H1 (cell line): ENCODE data around the gene RYR3. TPM values are rescaled to one million over a fixed set of nuclear protein-coding genes. Genes with fewer than 3 reads are reported as not detected.

Experiments
- ASH2L ChIP-seq: fragments of 200-600, 300-600 bp; sonication (generic); IDR thresholded peaks from one replicate; pipeline ENCODE4 v1.7.1; 2017; ENCODE audit warnings: low read length
- ATF2 ChIP-seq: IDR thresholded peaks from 2 replicates; pipeline ENCODE4 v1.6.1; 2012; ENCODE audit warnings: low read length, inconsistent platforms
- EZH2 ChIP-seq: fragments of 200-600 bp; sonication (generic); IDR thresholded peaks from 2 replicates; pipeline ENCODE4 v1.7.1; 2012; ENCODE audit warnings: low read depth, mild to moderate bottlenecking, moderate library complexity, low read length, inconsistent platforms; ENCODE audit not compliant: severe bottlenecking
- ZNF274 ChIP-seq: IDR thresholded peaks from 2 replicates; pipeline ENCODE4 v1.7.0; 2012; ENCODE audit warnings: low read length, borderline replicate concordance; ENCODE audit errors: extremely low read depth
- polyA plus RNA-seq, 7 experiments: library from polyadenylated mRNA; depleted of rRNA in 3 of 7; stranded (reverse) in 5 of 7; unstranded in 2 of 7; fragments of >200 nt in 5 of 7; fragments of 200-250 nt in 2 of 7; gene quantifications; 1 replicate in 5 of 7; 2 replicates in 1 of 7; 4 replicates in 1 of 7; pipeline versions ENCODE4 v1.2.1 to v1.2.3, GENCODE V29; 2011 to 2013; ENCODE audit warnings: missing spikeins in 2 of 7, mixed read lengths in 2 of 7
- total RNA-seq: library from RNA; stranded (reverse); fragmentation: NEBNext Ultra II Directional; extraction: Animal tissue kit (Norgen Biotek cat#: 25700); gene quantifications from 2 replicates; pipeline ENCODE4 v1.2.1, GENCODE V29; 2021

The RYR3 gene
- total and polyA plus RNA-seq, 2 of the 8 experiments (the other 6 are each of a cell fraction or from before 2014, with no cell fraction given) = 0.33 to 3.4 TPM

- TF ChIP-seq EZH2 (no peak), ZNF274 (no peak), ATF2 (no peak), ASH2L (no peak)
- TF ChIP-seq, all 59 proteins: peak for 0
Measured at GRCh38 chr15:33866101-33866737, 555.5 kb downstream of the RYR3 start (continued).
